Measurements from ENCODE around the gene AKR1D1.
"Not testable (repeated sequence)": the region's sequence is repeated elsewhere in the genome, so short reads cannot be mapped to it uniquely, and the experiment has no call there.

AKR1D1 gene, protein sequence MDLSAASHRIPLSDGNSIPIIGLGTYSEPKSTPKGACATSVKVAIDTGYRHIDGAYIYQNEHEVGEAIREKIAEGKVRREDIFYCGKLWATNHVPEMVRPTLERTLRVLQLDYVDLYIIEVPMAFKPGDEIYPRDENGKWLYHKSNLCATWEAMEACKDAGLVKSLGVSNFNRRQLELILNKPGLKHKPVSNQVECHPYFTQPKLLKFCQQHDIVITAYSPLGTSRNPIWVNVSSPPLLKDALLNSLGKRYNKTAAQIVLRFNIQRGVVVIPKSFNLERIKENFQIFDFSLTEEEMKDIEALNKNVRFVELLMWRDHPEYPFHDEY

GRCh38 chr7:138076196-138076595, at the start of gene AKR1D1:
Gene AKR1D1, plus strand, starts transcription at chr7:138076459. Its CDS starts 60 bp downstream, at chr7:138076519.
- DNase-seq (ENCODE audit: low spot score), result no peak

- no peak for DNase-seq (ENCODE audit: low spot score)
These were observed 49.2 kb upstream of the AKR1D1 start for GRCh38 chr7:138027100-138027499.

DNA sequence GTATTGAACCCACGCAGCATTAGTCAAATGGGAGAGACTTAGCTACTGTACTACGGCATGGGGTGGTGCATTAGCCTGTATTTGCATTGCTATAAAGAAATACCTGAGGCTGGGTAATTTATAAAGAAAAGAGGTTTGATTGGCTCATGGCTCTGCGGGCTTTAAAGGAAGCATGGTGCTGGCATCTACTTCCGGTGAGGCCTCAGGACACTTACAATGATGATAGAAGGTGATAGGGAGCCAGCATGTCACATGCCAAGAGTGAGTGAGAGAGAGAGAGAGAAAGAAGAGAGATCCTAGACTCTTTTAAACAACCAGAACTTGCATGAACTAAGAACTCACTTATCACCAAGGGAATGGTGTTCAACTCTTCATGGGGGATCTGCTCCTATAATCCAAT, 47.1 kb upstream of the AKR1D1 start:
- DNase-seq (ENCODE audit: low spot score), result no peak

- no peak for DNase-seq (ENCODE audit: low spot score)
These were observed 46.3 kb upstream of the AKR1D1 start for GRCh38 chr7:138029941-138030340.

- DNase-seq (ENCODE audit: low spot score), result no peak
These were observed 45.4 kb upstream of the AKR1D1 start for GRCh38 chr7:138030679-138031351.

GRCh38 chr7:138032186-138032585, 44.1 kb upstream of the AKR1D1 start:
- no peak for DNase-seq (ENCODE audit: low spot score)

- no peak for DNase-seq (ENCODE audit: low spot score)
These were observed 43.5 kb upstream of the AKR1D1 start for GRCh38 chr7:138032770-138033169.

- no peak for DNase-seq (ENCODE audit: low spot score)
These were observed 43.0 kb upstream of the AKR1D1 start for GRCh38 chr7:138033241-138033640.

GRCh38 chr7:138036135-138036534, 40.1 kb upstream of the AKR1D1 start:
- DNase-seq (ENCODE audit: low spot score), result no peak

GRCh38 chr7:138040063-138040462, 36.2 kb upstream of the AKR1D1 start:
- not testable (repeated sequence) for DNase-seq (ENCODE audit: low spot score)

- no peak for DNase-seq (ENCODE audit: low spot score)
These were observed 31.4 kb upstream of the AKR1D1 start for GRCh38 chr7:138044897-138045296.

GRCh38 chr7:138047907-138048306, 28.4 kb upstream of the AKR1D1 start:
- no peak for DNase-seq (ENCODE audit: low spot score)

DNA sequence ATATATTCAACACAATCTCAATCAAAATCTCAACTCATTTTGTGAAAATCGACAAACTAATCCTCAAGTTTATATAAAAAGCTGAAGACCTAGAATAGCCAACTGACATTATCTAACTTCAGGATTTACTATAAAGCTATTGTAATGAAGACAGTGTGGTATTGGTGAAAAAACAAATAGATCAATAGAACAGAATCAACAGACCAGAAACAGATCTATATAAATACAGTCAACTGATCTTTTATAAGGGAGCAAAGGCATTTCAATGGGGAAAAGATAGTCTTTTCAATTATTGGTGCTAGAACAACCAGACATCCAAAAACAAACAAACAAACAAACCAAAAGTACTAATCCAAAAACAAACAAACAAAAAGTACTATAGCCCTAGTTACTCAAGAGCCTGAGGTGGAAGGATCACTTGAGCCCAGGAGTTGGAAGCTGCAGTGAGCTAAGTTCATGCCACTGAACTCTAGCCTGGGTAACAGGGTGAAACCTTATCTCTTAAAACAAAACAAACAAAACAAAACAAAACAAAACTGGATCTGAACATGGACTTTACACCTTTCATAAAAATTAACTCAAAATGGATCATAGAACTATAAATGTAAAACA, 26.6 kb upstream of the AKR1D1 start:
- DNase-seq (ENCODE audit: low spot score), result no peak

GRCh38 chr7:138051712-138052247, 24.5 kb upstream of the AKR1D1 start:
- not testable (repeated sequence) for DNase-seq (ENCODE audit: low spot score)

DNA sequence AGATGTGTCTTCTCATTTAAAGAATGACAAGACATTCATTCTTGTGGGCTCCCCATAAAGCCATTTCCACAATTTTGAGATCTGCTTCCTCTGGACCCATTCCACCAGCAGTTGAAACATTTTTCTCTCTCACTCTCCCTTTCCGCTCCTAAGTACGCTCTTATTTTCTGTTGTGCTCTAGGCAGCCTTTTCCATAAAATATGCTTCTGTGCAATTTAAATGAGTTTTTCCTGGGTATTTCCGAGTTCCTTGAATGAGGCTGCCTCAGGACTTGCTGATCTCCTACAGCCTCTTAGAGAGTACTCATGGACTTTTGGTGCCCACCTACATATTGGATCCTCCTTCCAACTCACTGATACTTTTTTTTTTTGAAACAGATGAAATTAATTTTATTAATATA, 23.6 kb upstream of the AKR1D1 start:
- no peak for DNase-seq (ENCODE audit: low spot score)

- DNase-seq (ENCODE audit: low spot score), result not testable (repeated sequence)
These were observed 20.6 kb upstream of the AKR1D1 start for GRCh38 chr7:138055698-138056097.

DNA sequence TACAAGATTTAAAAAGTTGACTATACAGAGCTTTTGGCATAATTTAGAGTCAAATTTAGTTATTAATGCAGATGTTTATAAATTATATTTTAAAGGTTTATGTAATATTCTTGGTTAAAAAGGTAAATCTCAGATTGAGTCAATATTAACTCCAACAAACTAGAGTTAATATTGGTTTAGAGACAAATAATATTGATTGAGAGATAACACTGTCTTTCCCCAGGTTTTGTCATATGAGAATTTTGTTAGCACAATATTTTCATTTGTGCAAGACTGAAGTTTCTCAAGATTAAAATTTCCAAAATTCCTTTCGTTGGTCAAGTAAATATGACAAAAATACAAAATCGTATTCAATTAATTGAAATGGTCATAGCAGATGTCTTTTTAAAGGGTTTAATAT, 12.9 kb upstream of the AKR1D1 start:
- no peak for DNase-seq (ENCODE audit: low spot score)

DNA sequence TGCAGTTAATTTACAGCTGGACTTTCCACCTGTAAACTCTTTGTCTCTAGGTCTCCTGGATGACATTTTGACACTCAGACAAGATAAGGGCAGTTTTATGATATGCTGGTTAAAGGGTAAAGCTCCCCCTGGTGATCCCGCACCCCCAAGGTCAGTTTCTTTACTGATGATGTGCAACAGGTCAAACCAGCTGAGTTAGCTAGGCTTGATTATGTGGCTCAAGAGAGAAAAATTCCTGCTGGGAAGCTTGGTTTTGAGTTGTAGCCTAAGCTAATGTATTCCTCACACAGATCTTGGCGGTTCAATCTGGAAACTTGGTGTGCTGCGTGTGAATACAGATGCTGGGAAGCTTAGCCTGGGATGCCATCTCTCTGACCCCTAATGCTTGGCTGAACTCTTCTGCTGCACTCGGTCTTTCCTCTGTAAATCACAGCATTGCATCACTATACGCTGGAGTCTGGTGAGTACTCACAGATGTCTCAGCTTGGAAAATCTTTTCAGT, 11.4 kb upstream of the AKR1D1 start:
- DNase-seq (ENCODE audit: low spot score), result no peak

DNA sequence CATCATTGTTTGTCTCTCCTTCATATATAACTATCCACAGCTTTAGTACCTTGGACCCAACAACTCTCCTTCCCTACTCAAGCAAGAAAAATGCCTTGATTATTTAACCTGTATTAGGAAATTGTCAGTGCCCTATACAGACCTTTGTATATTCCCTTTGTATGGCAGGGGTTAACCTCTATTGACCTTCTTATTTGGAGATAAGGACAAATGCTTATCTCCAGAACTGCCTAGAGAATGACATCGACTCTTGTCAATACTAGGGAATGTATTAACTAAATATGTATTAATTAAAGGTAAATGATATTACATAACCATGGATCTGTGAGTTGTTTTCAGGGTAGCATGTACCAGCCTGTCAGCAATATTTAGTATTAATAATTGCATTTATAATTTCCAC, 10.4 kb upstream of the AKR1D1 start:
- no peak for DNase-seq (ENCODE audit: low spot score)

DNA sequence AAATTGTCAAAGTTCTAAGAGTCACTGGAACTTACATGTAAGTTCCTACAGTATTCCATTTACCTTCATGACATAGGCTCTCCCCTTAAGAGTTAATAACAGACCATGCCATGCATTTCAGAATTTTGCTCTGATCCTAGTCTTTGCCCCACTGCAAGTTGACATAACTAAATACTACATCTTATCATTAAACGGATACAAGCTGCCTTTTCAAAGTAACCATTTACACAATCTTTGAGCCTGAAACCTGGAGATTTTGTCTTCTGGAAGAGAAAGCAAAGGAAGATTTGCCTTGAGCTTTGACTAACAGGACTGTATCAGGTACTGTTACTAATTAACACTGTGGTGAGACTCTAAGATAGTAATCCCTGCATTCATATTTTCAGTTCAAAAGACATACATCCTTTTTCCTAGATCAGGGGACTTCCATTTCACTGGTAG, 9.3 kb upstream of the AKR1D1 start:
- no peak for DNase-seq (ENCODE audit: low spot score)

GRCh38 chr7:138067774-138068173, 8.5 kb upstream of the AKR1D1 start:
- DNase-seq (ENCODE audit: low spot score), result no peak

DNA sequence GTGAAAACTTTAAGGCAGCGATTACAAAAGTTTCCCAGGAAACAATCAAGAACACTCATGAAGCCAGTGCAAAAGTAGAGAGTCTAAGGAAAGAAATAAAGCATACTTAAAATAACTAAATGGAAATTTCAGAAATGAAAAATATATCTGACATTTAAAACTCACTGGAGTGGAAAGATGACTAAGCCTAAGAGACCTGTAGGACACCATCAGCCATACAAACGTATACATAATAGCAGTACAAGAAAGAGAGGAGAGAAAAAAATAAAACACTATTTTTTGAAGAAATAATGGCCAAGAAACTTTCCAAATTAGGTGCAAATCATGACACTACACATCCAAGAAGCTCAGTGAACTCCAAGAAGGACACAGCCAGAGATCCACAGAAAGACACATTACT, 5.4 kb upstream of the AKR1D1 start:
- DNase-seq (ENCODE audit: low spot score), result no peak

DNA sequence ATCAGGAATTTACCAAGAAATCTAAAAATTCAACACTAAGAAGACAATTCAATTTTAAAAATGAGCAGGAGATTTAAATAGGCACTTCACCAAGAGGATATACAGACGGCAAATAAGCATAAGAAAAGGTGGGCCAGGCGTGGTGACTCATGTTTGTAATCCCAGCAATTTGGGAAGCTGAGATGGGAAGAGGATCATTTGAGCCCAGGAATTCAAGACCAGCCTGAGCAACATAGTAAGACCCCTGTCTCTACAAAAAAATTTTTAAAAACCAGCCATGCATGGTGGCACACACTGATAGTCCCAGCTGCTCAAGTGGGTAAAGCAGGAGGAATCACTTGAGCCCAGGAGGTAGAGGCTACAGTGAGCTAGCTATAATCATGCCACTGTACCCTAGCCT, 3.5 kb upstream of the AKR1D1 start:
- no peak for DNase-seq (ENCODE audit: low spot score)

All from kidney capillary endothelial cell (primary cell).